NCI-H146 treated with DMSO at 0.1 percent for 48 hours (cell line): ENCODE results near the gene AGO3.
"Not testable (repeated sequence)": the region's sequence is repeated elsewhere in the genome, so short reads cannot be mapped to it uniquely, and the experiment has no call there.

Source experiments
- DNase-seq: peaks from one replicate; lab custom pipeline; 2025; ENCODE audit not compliant: unreplicated experiment; lab: John Stamatoyannopoulos, UW

Gene AGO3

DNA sequence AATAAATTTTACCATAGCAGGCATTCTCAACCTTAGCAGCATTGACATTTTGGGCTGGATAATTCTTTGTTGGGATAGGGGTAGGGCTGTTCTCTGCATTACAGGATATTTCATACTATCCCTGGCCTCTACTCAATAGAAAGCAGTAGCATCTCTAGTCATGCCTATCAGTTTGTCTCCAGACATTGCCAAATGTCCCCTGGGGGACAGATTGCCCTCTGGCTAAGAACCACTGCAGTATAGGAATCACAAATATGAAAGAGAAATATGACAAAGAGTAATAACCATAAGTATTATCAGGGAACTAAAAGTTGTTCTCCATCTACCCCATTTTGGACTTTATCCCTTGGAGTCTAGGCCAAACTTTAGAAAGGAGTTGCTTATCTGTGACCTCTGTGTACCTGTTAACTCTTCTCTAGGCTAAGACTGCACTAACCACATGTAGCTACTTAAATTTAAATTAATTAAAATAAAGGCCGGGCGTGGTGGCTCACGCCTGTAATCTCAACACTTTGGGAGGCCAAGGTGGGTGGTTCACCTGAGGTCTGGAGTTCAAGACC, 76.1 kb downstream of the AGO3 start:
- no peak for DNase-seq

DNA sequence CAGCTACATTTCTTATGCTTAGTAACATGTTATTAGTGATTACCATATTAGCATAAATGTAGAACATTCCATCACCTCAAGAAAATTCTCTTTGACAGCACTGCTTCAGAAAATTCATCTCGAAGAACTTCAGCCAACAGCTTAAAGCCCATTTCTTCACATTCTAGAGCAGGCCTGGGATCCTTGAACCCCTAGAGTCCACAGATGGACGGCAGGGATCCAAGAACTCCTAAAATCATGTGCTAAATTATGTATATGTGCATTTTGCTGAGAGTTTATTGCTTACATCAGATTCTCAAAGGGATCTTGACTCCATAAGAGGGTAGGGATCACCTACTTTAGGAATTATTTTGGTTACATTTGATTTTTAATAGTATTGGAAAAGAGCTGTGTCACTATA, 76.8 kb downstream of the AGO3 start:
- no peak for DNase-seq

DNA sequence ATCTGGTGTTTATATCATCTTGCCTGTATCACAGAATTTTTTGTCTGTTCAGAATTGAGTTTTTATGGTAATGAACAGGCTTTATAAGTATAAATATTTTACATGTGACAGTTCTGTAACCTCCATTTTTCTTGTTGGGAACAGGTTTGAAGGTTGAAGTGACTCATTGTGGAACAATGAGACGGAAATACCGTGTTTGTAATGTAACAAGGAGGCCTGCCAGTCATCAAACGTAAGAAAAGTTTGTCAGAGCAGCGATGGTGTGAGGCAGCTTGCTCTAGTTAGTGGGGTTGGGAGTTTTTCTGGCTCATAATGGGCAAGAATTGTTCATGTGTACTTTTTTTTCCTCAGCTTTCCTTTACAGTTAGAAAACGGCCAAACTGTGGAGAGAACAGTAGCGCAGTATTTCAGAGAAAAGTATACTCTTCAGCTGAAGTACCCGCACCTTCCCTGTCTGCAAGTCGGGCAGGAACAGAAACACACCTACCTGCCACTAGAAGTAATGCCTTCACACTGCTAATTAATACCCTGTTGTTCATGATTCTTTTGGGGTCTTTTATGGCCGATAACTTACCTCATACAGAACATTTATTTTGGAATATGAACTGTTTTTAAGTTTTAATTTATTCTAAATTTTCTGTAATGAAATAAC, 77.8 kb downstream of the AGO3 start:
- DNase-seq = no peak

DNA sequence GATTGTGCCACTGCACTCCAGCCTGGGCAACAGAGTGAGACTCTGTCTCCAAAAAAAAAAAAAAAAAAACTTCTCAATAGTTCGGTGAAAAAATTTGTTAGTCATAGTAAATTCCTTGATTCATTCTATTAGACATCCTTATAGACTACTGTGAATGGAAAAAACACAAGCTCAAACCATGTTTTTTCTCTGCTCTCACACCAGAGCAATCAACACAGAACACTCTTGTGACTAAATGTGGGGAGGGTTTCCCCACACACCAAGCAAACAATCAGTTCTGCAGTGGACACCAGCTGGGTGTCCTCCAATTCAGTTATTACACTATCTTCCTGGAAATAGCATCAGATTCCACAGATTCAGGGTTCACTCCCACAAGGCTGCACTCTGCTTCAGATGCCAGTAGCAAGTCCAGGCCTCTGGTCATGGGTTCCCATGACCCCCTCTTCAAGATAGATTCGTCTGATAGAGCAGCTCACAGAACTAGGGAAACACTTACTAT, 83.9 kb downstream of the AGO3 start:
- DNase-seq = no peak

DNA sequence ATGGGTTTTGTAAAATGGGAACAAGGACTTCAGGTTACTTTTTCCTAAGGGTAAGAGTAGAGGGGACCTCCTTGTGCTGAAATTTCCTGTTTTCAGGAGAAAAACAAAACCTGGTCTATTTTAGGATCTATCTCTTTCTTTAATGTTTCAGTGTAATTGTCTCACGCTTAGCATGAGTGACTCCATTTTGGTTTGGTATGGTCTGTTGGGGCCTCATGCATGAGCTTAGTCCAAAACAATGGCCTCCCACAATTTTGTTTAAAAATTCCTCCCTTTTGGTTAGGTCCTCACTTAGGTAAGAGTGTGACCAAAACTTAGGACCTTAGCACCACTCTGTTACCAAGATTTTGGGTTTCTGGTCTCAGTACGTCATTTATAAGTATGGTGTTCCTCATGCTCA, 85.8 kb downstream of the AGO3 start:
- no peak for DNase-seq

DNA sequence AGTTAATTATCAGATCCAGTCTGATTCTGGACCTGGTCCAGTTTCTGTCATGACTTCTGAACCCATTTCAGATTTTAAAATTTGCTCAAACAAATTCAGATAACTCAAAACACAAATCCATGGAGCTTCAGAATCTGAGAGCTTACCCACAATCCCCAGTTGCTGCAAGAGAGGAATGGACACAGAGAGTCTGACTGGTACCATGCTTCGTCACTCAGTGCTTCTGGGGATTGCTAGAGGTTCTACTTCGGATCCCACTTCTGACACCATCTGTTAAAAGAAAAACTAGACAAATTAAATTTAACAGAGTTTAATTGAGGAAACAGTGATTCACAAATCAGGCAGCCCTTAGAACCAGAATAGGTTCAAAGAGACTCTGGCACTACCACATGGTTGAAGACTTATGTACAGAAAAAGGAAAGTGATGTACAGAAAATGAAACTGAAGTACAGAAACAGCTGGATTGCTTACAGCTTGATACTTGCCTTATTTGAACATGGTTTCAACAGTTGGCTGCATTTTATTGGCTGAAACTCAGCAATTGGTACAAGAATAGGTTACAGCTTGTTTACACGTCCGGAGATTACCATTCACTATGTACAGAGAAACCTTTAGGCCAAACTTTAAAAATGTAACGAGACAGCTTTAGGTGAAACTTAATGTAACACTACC, 92.3 kb downstream of the AGO3 start:
- no peak for DNase-seq

DNA sequence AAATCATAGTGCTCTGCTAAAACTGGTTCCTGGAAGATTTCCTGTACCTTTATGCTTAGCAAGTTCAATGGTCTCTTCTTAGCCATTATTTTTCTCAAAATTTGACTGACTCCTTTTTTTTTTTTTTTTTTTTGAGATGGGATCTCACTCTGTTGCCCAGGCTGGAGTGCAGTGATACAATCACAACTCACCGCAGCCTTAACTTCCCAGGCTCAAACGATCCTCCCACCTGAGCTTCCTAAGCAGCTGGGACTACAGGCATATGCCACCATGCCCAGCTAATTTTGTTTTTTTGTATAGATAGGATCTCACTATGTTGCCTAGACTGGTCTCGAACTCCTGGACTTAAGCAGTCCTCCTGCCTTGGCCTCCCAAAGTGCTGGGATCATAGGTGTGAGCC, 93.1 kb downstream of the AGO3 start:
- DNase-seq = not testable (repeated sequence)

DNA sequence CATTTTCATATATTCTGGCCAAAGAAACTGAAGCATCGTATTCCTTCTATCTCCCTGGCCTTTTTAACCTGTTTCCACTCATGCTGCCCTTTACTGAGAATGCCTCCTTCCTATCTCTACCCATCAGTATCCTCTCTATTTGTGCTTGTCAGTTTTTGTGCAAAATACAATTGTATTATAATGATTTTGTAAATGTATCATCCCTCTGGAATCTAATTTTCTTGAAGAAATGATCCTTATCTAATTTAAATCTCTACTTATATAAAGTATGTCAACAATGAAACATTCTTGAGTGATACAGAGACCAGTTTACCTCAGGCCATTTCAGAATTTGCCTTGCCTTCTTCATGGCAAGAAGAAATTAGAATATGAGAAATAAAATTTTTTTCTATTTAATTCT, 93.9 kb downstream of the AGO3 start:
- no peak for DNase-seq

DNA sequence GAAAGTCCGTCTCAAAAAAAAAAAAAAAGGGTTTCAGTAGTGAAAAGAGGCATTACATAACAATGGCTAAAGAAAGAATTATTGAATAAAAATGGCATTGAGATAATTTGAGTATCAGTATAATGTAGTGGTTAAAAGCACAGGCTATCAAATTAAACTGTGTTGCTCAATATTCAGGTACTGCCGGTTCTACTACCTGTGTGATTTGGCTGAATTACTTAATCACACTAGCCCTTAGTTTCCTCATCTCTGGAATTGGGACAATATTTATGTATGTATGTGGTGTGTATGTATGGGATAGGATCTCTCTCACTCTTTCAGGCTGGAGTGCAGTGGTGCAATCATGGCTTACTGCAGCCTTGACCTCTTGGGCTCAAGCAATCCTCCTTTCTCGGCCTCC, 96.9 kb downstream of the AGO3 start:
- DNase-seq = no peak

DNA sequence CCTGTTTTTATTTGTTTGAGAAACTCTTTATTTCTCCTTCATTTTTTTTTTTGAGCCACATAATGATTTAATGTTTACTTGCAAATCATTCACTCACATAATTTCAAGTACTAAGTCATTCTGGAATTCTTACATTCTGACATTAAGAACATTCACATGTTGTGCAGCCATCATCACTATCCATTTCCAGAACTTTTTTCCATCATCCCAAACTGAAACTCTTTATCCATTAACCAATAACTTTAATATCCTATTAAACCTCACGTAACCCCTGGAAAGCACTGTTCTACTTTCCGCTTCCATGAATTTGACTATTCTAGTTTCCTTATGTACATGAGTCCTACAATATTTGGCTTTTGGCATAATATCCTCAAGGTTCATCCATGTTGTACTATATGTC, 100.5 kb downstream of the AGO3 start:
- no peak for DNase-seq

DNA sequence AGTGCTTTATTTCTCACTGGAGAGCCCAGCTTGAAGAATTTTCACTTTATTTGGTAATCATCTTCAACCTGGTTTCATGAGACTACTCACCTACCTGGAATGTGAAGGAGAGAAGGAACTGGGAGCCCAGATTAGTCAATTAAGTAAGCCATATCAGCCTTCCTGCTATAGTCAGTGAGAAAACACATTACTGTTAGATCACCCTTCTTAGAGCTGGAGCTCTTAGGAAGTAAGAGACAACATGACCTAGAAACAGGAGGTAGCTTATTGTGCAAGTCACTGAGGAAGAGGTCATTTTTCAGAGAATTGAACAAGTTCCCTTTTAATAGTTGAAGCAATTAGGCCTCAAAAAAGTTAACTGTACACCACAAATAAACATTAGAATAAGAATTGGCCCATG, 103.8 kb downstream of the AGO3 start:
- DNase-seq = no peak

DNA sequence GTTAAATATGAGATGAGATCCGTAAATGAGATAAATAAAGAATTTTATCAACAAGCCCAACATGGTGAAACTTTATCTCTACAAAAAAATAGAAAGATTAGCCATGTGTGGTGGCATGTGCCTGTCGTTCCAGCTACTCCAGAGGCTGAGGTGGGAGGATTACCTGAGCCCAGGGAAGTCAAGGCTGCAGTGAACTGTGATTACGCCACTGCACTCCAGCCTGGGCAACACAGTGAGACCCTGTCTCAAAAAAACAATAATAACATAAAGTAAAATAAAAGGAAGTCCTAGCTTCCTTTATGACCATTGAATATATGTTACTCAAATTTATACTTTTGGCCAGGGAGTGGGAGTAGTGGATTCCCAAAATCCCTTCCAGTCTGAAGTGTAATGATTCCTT, 104.2 kb downstream of the AGO3 start:
- DNase-seq = no peak

DNA sequence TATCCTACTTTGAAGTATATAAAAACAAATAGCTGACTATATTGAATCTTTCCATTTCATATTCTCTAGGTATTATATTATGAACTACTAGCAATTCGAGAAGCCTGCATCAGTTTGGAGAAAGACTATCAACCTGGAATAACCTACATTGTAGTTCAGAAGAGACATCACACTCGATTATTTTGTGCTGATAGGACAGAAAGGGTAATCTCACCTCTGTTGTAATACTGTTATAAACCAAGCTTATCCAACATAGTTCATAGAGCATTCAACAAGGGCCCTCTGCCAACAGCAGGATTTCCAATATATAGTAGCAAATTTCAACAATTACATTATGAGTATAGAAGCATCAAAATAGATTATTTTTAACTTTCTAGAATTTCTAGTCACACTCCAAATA, 109.3 kb downstream of the AGO3 start:
- DNase-seq = no peak

DNA sequence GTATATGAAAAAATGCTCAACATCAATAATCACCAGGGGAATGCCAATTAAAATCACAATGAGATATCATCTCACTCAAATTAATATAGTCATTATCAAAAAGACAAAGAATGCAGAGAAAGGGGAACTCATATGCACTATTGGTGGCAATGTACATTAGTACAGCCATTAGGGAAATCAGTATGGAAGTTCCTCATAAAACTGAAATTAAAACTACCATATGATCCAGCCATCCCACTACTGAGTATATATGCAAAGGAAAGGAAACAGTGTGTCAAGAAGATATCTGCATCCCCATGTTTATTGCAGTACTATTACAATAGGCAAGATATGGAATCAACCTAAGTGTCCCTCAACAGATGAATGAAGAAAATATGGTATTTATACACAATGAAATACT, 120.9 kb downstream of the AGO3 start:
- no peak for DNase-seq

DNA sequence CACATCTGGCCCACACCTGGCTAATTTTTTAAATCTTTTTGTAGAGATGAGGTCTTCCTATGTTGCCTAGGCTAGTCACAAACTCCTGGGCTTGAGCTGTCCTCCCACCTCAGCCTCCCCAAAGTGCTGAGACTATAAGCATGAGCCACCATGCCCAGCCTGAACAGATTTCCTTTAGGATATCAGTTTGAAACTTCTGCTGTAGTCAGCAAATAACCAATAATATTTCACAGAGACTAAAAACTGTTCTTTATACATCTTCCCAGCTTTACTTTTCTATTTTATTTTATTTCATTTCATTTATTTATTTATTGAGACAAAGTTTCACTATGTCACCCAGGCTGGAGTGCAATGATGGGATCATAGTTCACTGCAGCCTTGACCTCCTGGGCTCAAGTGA, 123.1 kb downstream of the AGO3 start:
- DNase-seq = no peak

DNA sequence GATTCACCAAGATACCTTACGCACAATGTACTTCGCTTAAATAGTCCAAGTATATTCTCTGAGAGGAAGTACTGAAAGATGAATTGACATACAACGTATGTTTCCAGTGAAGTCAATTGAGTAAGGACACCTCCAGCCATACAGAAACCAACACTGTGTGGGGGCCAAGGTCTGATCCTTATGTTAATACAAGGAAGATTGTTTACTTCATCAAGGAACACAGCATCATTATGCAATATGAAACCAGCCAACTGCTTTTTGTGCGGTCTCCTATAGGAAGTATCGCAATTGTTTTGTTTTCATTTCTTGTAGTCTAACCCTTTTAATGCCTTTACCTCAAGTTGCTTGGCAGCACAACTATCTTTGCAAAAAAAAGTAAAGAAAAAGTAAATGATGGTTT, 124.8 kb downstream of the AGO3 start:
- DNase-seq = no peak

DNA sequence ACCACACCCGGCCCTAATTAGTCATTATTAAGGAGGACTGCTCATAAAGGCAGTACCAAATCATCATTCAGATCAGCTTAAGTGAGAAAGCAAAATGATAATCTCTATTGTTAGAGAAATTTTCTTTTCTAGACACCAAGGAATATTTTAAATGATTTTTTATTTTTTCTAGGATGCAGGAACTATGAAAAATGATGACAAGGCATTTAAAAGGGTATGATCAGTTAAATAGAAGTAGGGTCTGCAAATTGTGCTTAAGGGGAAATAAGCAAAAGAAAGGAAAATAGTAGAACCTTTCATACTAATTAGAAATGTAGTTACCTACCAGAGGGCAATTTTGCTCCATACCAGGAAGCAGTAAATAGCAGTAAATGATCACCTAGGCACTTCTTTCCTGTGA, 131.4 kb downstream of the AGO3 start:
- DNase-seq = no peak

DNA sequence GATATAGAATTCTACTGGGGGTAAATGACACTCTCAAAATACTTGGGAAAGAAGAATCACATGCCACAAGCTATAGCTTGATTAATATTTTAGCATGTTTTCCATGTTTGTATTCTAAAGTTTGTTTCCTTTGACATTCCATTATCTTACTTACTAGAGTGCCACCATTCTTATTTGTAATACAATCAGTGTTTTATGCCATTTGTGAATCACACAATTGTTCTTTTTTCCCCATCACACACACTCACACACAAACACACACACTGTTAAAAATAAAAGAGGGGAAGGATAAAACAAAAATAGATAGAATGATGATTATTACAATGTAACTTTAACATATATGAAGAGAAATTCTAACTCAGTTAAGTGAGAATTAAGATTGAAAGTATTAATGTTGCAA, 137.0 kb downstream of the AGO3 start:
- DNase-seq = no peak

DNA sequence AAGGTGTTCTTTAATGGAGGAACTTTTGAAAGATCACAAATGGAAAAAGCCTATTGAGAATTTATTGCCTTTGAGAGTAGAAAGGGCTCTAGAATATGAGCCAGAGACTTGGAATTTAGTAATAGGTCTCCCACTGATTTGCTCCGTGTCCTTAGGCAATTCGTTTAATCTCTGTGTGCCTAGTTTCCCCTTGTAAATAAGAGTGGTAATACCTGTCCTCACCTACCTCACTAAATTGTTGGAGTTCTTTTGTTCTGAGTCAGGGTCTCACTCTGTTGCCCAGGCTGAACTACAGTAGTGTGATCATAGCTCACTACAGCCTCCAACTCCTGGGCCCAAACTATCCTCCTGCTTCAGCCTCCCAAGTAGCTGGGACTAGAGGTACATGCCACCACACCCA, 138.0 kb downstream of the AGO3 start:
- DNase-seq = no peak

DNA sequence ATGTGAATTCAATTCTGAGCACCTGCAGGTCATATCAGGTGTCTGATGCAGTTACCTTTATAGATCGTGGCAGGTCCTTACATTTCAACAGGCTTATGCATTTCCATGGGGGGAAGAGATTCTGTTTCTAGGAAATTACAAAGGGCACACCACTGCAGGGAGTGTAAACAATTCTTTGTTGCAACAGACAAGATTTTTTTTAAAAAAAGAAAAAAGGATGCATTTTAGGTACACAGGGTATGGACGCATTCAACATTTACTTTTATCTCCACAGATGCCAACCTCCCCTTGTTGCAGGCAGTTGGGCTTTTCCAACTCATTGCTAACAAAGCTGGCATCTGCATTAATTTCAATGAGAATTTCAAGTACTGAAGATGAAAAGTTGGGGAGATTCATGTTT, 139.4 kb downstream of the AGO3 start:
- peak; percentile 23 for DNase-seq

DNA sequence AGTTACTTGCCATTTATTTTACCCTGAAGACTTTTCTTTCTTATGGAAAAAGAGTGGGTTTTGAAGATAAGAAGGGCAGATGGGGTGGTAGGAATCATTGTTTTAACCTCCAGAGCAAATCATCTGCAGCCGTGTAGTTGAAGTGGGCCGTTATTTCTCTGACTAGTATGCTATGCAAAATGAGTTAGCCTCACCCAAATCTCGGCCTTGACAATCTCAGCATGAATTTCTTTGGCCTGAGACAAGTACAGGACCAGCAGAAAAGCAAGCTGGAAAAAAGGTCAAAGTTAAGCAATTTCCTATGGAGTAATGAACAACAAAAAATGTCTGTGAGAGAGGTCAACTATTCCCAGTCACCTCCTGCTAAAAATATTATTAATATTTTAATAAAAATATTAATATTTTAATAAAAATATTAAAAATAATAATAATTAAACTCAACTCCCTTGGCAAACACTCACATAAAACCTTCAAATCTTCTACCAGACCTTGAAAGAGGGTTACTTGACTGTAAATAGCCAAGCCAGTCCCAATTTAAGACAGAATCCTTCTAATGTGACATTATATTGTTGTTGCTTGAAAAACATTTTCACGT, 146.2 kb downstream of the AGO3 start:
- no peak for DNase-seq

DNA sequence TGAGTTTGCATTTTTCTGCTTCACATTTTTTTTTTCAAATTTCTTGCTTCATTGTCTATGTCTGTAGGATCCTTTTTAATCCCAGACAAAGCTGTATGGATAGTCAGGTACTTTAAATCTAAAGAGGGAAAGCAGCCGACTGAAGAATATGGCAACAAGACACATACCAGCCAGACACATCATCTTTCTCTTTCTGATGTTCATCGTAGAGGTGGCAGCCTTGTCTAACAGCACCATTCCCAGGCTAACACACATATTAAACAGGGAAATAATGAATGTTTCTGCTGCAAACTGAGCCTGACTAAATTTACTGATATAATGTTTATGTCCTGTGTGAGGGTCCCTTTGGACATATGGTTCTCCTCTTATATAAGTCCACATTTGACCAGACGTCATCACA, 149.3 kb downstream of the AGO3 start:
- DNase-seq = no peak
